Nephron progenitor cell (in vitro differentiated cells): Measurements from ENCODE around the gene BTBD16.
A peak's percentile ranks its signal among the peaks of the same experiment; 100 is the strongest.

ENCODE experiments used
- DNase-seq: peaks from one replicate; pipeline ENCODE4 v3.0.0; 2021
- H3K27ac Mint-ChIP-seq: 2 replicates; pipeline ENCODE4 v1.8.0; 2021; ENCODE audit warnings: mild to moderate bottlenecking, moderate library complexity, mixed read lengths
- H3K27me3 Mint-ChIP-seq: 2 replicates; pipeline ENCODE4 v1.8.0; 2021; ENCODE audit warnings: mild to moderate bottlenecking, low read depth, mixed read lengths; ENCODE audit not compliant: poor library complexity
- H3K36me3 Mint-ChIP-seq: 2 replicates; pipeline ENCODE4 v1.8.0; 2021; ENCODE audit warnings: low read depth, mixed read lengths
- H3K4me1 Mint-ChIP-seq: 2 replicates; pipeline ENCODE4 v1.8.0; 2021; ENCODE audit warnings: mixed read lengths
- H3K4me3 Mint-ChIP-seq: 2 replicates; pipeline ENCODE4 v1.8.0; 2021; ENCODE audit warnings: mild to moderate bottlenecking, moderate library complexity, mixed read lengths
- H3K9me3 Mint-ChIP-seq: 2 replicates; pipeline ENCODE4 v1.8.0; 2021; ENCODE audit warnings: mild to moderate bottlenecking, moderate library complexity, mixed read lengths
- CTCF ChIP-seq: fragments of 200-600 bp; sonication (generic); IDR thresholded peaks from 2 replicates; pipeline ENCODE4 v1.5.0; 2021; ENCODE audit warnings: antibody characterized with exemption

The BTBD16 gene

GRCh38 chr10:122298598-122299301, 27.7 kb downstream of the BTBD16 start:
- peak; percentile 75 for DNase-seq
- peak; percentile 88 for TF ChIP-seq CTCF
- Mint-ChIP-seq H3K36me3 (no peaks in the 10 kb centered on the region), H3K9me3 (no peaks in the 10 kb centered on the region), H3K4me3 (peak overlapping the region; percentile 42), H3K27me3 (peaks cover 11% of the 10 kb centered on the region), H3K27ac (no peak overlapping the region), H3K4me1 (peaks cover 9% of the 10 kb centered on the region)

- H3K9me3 Mint-ChIP-seq, result peaks cover 4% of the 10 kb centered on the region
- H3K27me3 Mint-ChIP-seq, result peaks cover 16% of the 10 kb centered on the region
- H3K36me3 Mint-ChIP-seq, result no peaks in the 10 kb centered on the region
- no peak overlapping the region for H3K27ac Mint-ChIP-seq
- TF ChIP-seq CTCF, result no peak
- no peak for DNase-seq
- no peak overlapping the region for H3K4me3 Mint-ChIP-seq
- H3K4me1 Mint-ChIP-seq, result peaks cover 9% of the 10 kb centered on the region
Observed at GRCh38 chr10:122299423-122300075, 28.5 kb downstream of the BTBD16 start.

DNA sequence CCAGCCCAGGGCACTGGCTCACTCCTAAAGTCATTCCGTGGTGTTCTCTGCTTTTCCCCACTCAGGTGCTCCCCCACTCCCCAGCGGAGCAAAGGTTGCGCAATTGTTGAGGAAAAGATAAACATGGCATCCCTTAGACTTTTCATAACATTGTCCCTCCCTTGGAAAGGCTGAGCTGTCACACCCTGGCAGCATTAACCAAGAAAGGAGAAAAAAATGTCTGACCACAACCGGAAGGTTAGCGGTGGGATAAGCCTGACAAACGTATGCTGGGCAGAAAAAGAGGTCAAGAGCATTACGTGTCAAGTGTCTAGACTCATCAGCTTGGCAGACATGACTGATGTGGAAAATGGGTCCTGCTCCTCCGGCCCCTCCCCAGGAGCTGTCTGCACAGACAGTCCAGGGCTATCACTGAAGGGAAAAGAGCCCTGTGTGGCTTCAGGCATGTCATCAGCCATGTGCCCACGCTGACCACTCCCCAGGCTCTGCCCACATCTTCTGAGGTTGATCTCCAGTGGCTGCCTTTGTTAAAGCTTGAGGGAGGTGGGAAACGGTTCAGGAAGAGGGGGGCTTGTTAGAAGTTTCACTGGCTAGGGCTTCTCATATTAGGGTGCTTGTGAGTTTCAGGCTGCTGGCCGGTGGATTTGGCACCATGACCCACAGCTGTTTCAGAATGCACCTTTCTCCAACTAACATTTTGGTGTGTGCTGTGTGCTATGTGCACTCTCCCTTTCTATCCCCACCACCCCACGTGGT, 30.1 kb downstream of the BTBD16 start:
- no peak for TF ChIP-seq CTCF
- peaks cover 9% of the 10 kb centered on the region for H3K4me1 Mint-ChIP-seq
- H3K9me3 Mint-ChIP-seq, result peaks cover 12% of the 10 kb centered on the region
- no peaks in the 10 kb centered on the region for H3K36me3 Mint-ChIP-seq
- H3K27me3 Mint-ChIP-seq, result peaks cover 17% of the 10 kb centered on the region
- DNase-seq, result no peak
- no peak overlapping the region for H3K27ac Mint-ChIP-seq
- no peak overlapping the region for H3K4me3 Mint-ChIP-seq

DNA sequence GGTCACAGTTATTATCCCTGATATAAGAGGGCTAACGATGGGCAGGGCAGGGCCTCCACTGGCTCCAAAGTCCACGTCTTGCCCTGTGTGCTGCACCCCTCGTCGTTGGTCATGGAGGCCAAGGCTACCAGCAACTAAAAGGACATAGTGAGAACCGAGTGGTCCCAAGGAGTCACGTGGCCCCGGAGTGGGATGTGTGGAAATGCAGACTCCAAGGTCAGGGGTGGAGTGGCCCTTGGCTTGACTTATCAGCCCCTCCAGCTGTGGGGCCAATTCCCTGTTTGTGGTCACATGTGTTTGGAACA, 30.7 kb downstream of the BTBD16 start:
- no peak for TF ChIP-seq CTCF
- H3K4me3 Mint-ChIP-seq, result no peak overlapping the region
- no peak overlapping the region for H3K27ac Mint-ChIP-seq
- peaks cover 9% of the 10 kb centered on the region for H3K4me1 Mint-ChIP-seq
- peaks cover 17% of the 10 kb centered on the region for H3K27me3 Mint-ChIP-seq
- DNase-seq, result no peak
- peaks cover 12% of the 10 kb centered on the region for H3K9me3 Mint-ChIP-seq
- no peaks in the 10 kb centered on the region for H3K36me3 Mint-ChIP-seq

- TF ChIP-seq CTCF, result no peak
- Mint-ChIP-seq H3K27ac (no peak overlapping the region), H3K9me3 (peaks cover 12% of the 10 kb centered on the region), H3K27me3 (peaks cover 17% of the 10 kb centered on the region), H3K36me3 (no peaks in the 10 kb centered on the region), H3K4me3 (no peak overlapping the region), H3K4me1 (peaks cover 9% of the 10 kb centered on the region)
- DNase-seq, result no peak
Observed at GRCh38 chr10:122302315-122302714, 31.2 kb downstream of the BTBD16 start.
